GM12878 (cell line): ENCODE results near the gene ZNF841. TPM values are rescaled to one million over a fixed set of nuclear protein-coding genes. Genes with fewer than 3 reads are reported as not detected.
"Not testable (repeated sequence)": the region's sequence is repeated elsewhere in the genome, so short reads cannot be mapped to it uniquely, and the experiment has no call there.

Experiments
- ATAC-seq: fragments of 200-7000 bp; cut with Tn5 transposase; 3 replicates; pipeline ENCODE4 v1.9.1; 2020; ENCODE audit warnings: mild to moderate bottlenecking, moderate library complexity
- BruUV-seq: library from RNA; stranded (reverse); fragments of 400-500 nt; replicated peaks from 2 replicates; lab custom pipeline; 2021; lab: Mats Ljungman, UMichigan
- CTCF ChIA-PET: fragments of 300-600 bp; sonication (Branson Sonifier 250); formaldehyde crosslinking; extraction: SDS; loops from one replicate; lab custom pipeline; 2021; ENCODE audit warnings: inconsistent platforms; lab: Yijun Ruan, JAX
- POLR2A ChIA-PET: fragments of 350-600 bp; formaldehyde crosslinking; extraction: SDS; loops from one replicate; lab custom pipeline; 2021; ENCODE audit warnings: inconsistent platforms; lab: Charles Lee
- RAD21 ChIA-PET: fragments of 300-600 bp; sonication (Branson Sonifier 250); formaldehyde crosslinking; loops from one replicate; lab custom pipeline; 2023; ENCODE audit warnings: antibody characterized with exemption; ENCODE audit not compliant: unreplicated experiment; lab: Charles Lee
- SMC1A ChIA-PET: fragments of 300-600 bp; sonication (Branson Sonifier 250); formaldehyde crosslinking; loops from one replicate; lab custom pipeline; 2023; ENCODE audit not compliant: unreplicated experiment, uncharacterized antibody; lab: Charles Lee
- DNase-seq: peaks from one replicate; pipeline ENCODE4 v3.0.0-alpha.2; 2011; ENCODE audit warnings: low read depth, low spot score
- FAIRE-seq: peaks from 3 replicates; lab custom pipeline; 2011; peaks lifted over from hg19 to GRCh38; lab: Jason Lieb, UNC
- H2AFZ ChIP-seq: 2 replicates; pipeline ENCODE4 v1.6.0; 2011; ENCODE audit warnings: low read depth, low read length, control low read depth; ENCODE audit not compliant: control insufficient read depth
- H3K27ac ChIP-seq: 2 replicates; pipeline ENCODE4 v1.5.1; 2011; ENCODE audit warnings: control low read depth; ENCODE audit not compliant: control insufficient read depth, insufficient read depth
- H3K27me3 ChIP-seq, 2 experiments: replicated peaks in 1 of 2; 2 replicates each; pipeline versions ENCODE4 v1.6.0 to v1.6.1; 2011; ENCODE audit warnings: low read length in 1 of 2; ENCODE audit not compliant: control insufficient read depth in 2 of 2, insufficient read depth in 2 of 2
- H3K36me3 ChIP-seq, 2 experiments: 2 replicates each; pipeline ENCODE4 v1.5.1; 2011; ENCODE audit warnings: low read length in 1 of 2; ENCODE audit not compliant: control insufficient read depth in 2 of 2, insufficient read depth in 2 of 2
- H3K4me1 ChIP-seq: 2 replicates; pipeline ENCODE4 v1.6.1; 2011; ENCODE audit warnings: mild to moderate bottlenecking, low read length, moderate library complexity, mixed read lengths; ENCODE audit not compliant: control insufficient read depth, insufficient read depth
- H3K4me2 ChIP-seq: 2 replicates; pipeline ENCODE4 v1.6.0; 2011; ENCODE audit warnings: control low read depth; ENCODE audit not compliant: control insufficient read depth, insufficient read depth
- H3K4me3 ChIP-seq: fragments of 200-600 bp; sonication (generic); 2 replicates; pipeline ENCODE4 v1.5.1; 2016
- H3K79me2 ChIP-seq: 2 replicates; pipeline ENCODE4 v1.6.0; 2011; ENCODE audit warnings: low read length; ENCODE audit not compliant: control insufficient read depth, insufficient read depth
- H3K9ac ChIP-seq: 2 replicates; pipeline ENCODE4 v1.8.0; 2011; ENCODE audit warnings: low read length, control low read depth, mixed read lengths; ENCODE audit not compliant: control insufficient read depth, insufficient read depth
- H3K9me3 ChIP-seq: replicated peaks from 3 replicates; pipeline ENCODE4 v1.5.1; 2011; ENCODE audit warnings: mild to moderate bottlenecking, low read length; ENCODE audit not compliant: control insufficient read depth, insufficient read depth
- H4K20me1 ChIP-seq: 2 replicates; pipeline ENCODE4 v1.6.0; 2011; ENCODE audit not compliant: control insufficient read depth, insufficient read depth
- RUNX3 ChIP-seq: IDR thresholded peaks from 2 replicates; pipeline ENCODE4 v1.6.1; 2012; ENCODE audit warnings: low read length, inconsistent platforms
- SP1 ChIP-seq: IDR thresholded peaks from one replicate; pipeline ENCODE4 v1.6.1; 2011; ENCODE audit warnings: low read depth, low read length
- SRF ChIP-seq, 2 experiments: IDR thresholded peaks; 2 replicates each; pipeline ENCODE4 v1.6.1; 2011; ENCODE audit warnings: low read depth in 2 of 2, low read length in 2 of 2, mild to moderate bottlenecking in 1 of 2, moderate library complexity in 1 of 2
- STAT3 ChIP-seq: IDR thresholded peaks from 2 replicates; pipeline ENCODE4 v1.6.1; 2011; ENCODE audit warnings: low read depth, low read length, improper control_type of control experiment
- ZBTB40 ChIP-seq: fragments of 450-650 bp; IDR thresholded peaks from 2 replicates; pipeline ENCODE4 v1.6.1; 2016; ENCODE audit warnings: mild to moderate bottlenecking, moderate library complexity, borderline replicate concordance
- ZNF274 ChIP-seq: IDR thresholded peaks from one replicate; pipeline ENCODE4 v1.8.0; 2011; ENCODE audit not compliant: insufficient read length, insufficient read depth
- WGBS: methylation state at CpG from one replicate; pipeline ENCODE4 v1.1.6; 2016; ENCODE audit warnings: low lambda C conversion rate; ENCODE audit not compliant: insufficient replicate concordance, insufficient coverage; ENCODE audit errors: missing lambda C conversion rate; 5-methylcytosine and 5-hydroxymethylcytosine counted together
- in situ Hi-C: fragments of 300-500 bp; cut with MboI; formaldehyde crosslinking; loops from 9 replicates; pipeline ENCODE4 v1.14.3; 2018; ENCODE audit warnings: mixed read lengths
- intact Hi-C: fragments of 100-400 bp; cut with micrococcal nuclease; formaldehyde crosslinking; loops from one replicate; pipeline ENCODE4 v1.14.2; 2022; ENCODE audit not compliant: unreplicated experiment
- polyA plus RNA-seq, 11 experiments: library from polyadenylated mRNA; depleted of rRNA in 4 of 11; unstranded in 6 of 11; stranded (reverse) in 5 of 11; fragments of >200 nt; fragmentation: Nextera tagmentation in 4 of 11; fragmentation: Illumina TruSeq in 1 of 11; extraction: Ambion mirVana in 4 of 11; extraction: Trizol in 1 of 11; gene quantifications; 1 replicate in 1 of 11; 2 replicates in 10 of 11; pipeline versions ENCODE4 v1.2.1 to v1.2.3, GENCODE V29; 2011 to 2016; ENCODE audit warnings: inconsistent platforms in 2 of 11, missing spikeins in 2 of 11, low read depth in 1 of 11
- total RNA-seq, 4 experiments: library from RNA; depleted of rRNA in 3 of 4; stranded (reverse); fragments of >200 nt in 3 of 4; fragmentation: Illumina TruSeq in 1 of 4; extraction: Trizol in 1 of 4; gene quantifications; 2 replicates each; pipeline versions ENCODE4 v1.2.1 to v1.2.3, GENCODE V29; 2013 to 2021
- TF ChIP-seq, protein P1 (sequence below): fragments of 450-650 bp; IDR thresholded peaks from 2 replicates; pipeline ENCODE4 v1.6.1; 2016; ENCODE audit warnings: mild to moderate bottlenecking

Gene ZNF841
- total and polyA plus RNA-seq, 10 of the 15 experiments (the other 5 are each of a cell fraction or from before 2014, with no cell fraction given), result 1.4 to 15.0 (median 8.2) TPM

GRCh38 chr19:52024478-52024877 is 71.1 kb downstream of the ZNF841 start:
- BruUV-seq, result not testable (repeated sequence)

GRCh38 chr19:52022193-52022592 is 73.4 kb downstream of the ZNF841 start:
- in situ Hi-C loops, result no loop called here
- BruUV-seq, result no TSS peak
- H3K36me3 ChIP-seq, result peaks cover 2 to 47% of the 10 kb centered on the region in 2 experiments; a peak in 3 of 4 replicates
- CTCF ChIA-PET, result no interaction called here
- intact Hi-C loops, result no loop called here
- no peaks in the 10 kb centered on the region for H3K27me3 ChIP-seq
- no peak overlapping the region for H2AFZ ChIP-seq
- no peak overlapping the region for H3K9ac ChIP-seq
- FAIRE-seq (no peak), DNase-seq (no peak), ATAC-seq (no peak)
- WGBS, result over 99% methylated on average over 15 of the region's 15 CpGs
- RAD21 ChIA-PET, result no interaction called here
- no peak overlapping the region for H3K27ac ChIP-seq
- POLR2A ChIA-PET, result no interaction called here
- H3K4me2 ChIP-seq, result no peak overlapping the region
- no peaks in the 10 kb centered on the region for H4K20me1 ChIP-seq
- H3K4me3 ChIP-seq, result no peak overlapping the region
- peaks cover 2% of the 10 kb centered on the region for H3K79me2 ChIP-seq
- peaks cover 54% of the 10 kb centered on the region for H3K9me3 ChIP-seq
- SMC1A ChIA-PET, result no interaction called here
- H3K4me1 ChIP-seq, result no peaks in the 10 kb centered on the region; the same call in 1 of the 2 replicates
- TF ChIP-seq ZNF274 (no peak), ZBTB40 (no peak), SRF (IDR thresholded peaks at IDR 0.05; ENCODE audit: low read depth in 2 of 2, low read length in 2 of 2) (no peak), RUNX3 (no peak), SP1 (no peak), STAT3 (no peak)
- TF ChIP-seq, protein P1, sequence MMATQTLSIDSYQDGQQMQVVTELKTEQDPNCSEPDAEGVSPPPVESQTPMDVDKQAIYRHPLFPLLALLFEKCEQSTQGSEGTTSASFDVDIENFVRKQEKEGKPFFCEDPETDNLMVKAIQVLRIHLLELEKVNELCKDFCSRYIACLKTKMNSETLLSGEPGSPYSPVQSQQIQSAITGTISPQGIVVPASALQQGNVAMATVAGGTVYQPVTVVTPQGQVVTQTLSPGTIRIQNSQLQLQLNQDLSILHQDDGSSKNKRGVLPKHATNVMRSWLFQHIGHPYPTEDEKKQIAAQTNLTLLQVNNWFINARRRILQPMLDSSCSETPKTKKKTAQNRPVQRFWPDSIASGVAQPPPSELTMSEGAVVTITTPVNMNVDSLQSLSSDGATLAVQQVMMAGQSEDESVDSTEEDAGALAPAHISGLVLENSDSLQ, result no peak

More at GRCh38 chr19:52024478-52024877, 71.1 kb downstream of the ZNF841 start:
- H3K4me1 ChIP-seq, POLR2A ChIA-PET, H2AFZ ChIP-seq, SMC1A ChIA-PET, H3K27me3 ChIP-seq, H3K79me2 ChIP-seq, in situ Hi-C loops, H4K20me1 ChIP-seq, RAD21 ChIA-PET, H3K9ac ChIP-seq, DNase-seq, H3K27ac ChIP-seq, H3K4me3 ChIP-seq, CTCF ChIA-PET, FAIRE-seq, H3K4me2 ChIP-seq, intact Hi-C loops, ATAC-seq: not testable (repeated sequence)
- WGBS, result 90% methylated on average over 4 of the region's 4 CpGs
- Histone ChIP-seq H3K9me3 (peaks cover 41% of the 10 kb centered on the region), H3K36me3 (peaks cover 2 to 34% of the 10 kb centered on the region in 2 experiments; a peak in 3 of 4 replicates)
